Embryonic facial prominence (tissue), 1 donor: ENCODE results near the gene IGSF21.

Experiments used
- DNase-seq: peaks from one replicate; pipeline ENCODE4 v3.0.0-alpha.2; 2016; ENCODE audit errors: extremely low spot score

IGSF21 gene

GRCh38 chr1:18097206-18097605 is 10.4 kb upstream of the IGSF21 start:
- DNase-seq: no peak

GRCh38 chr1:18099026-18099425 is 8.6 kb upstream of the IGSF21 start:
- no peak for DNase-seq

- DNase-seq: no peak
These were observed 7.5 kb upstream of the IGSF21 start for GRCh38 chr1:18100060-18100459.

GRCh38 chr1:18100491-18101063 is 7.0 kb upstream of the IGSF21 start:
- DNase-seq: no peak

GRCh38 chr1:18101508-18101907 is 6.1 kb upstream of the IGSF21 start:
- DNase-seq: no peak

- no peak for DNase-seq
These were observed 3.7 kb upstream of the IGSF21 start for GRCh38 chr1:18103788-18104421.

- no peak for DNase-seq
These were observed 3.0 kb upstream of the IGSF21 start for GRCh38 chr1:18104546-18105100.

GRCh38 chr1:18105196-18105595 is 2.4 kb upstream of the IGSF21 start:
- no peak for DNase-seq

GRCh38 chr1:18108299-18109057 is 880 bp downstream of the IGSF21 start:
- no peak for DNase-seq

- no peak for DNase-seq
These were observed 1.6 kb downstream of the IGSF21 start for GRCh38 chr1:18109058-18109755.

- DNase-seq: no peak
These were observed 2.4 kb downstream of the IGSF21 start for GRCh38 chr1:18109756-18110597.

- no peak for DNase-seq
These were observed 3.0 kb downstream of the IGSF21 start for GRCh38 chr1:18110598-18110939.

- no peak for DNase-seq
These were observed 3.4 kb downstream of the IGSF21 start for GRCh38 chr1:18110968-18111367.

GRCh38 chr1:18111605-18112297 is 4.2 kb downstream of the IGSF21 start:
- no peak for DNase-seq

GRCh38 chr1:18112611-18113010 is 5.0 kb downstream of the IGSF21 start:
- no peak for DNase-seq

- DNase-seq: no peak
These were observed 7.3 kb downstream of the IGSF21 start for GRCh38 chr1:18114726-18115410.

- DNase-seq: no peak
These were observed 9.2 kb downstream of the IGSF21 start for GRCh38 chr1:18116777-18117176.

GRCh38 chr1:18118078-18118477 is 10.5 kb downstream of the IGSF21 start:
- DNase-seq: no peak

- DNase-seq: no peak
These were observed 10.9 kb downstream of the IGSF21 start for GRCh38 chr1:18118491-18118890.

- DNase-seq: no peak
These were observed 11.7 kb downstream of the IGSF21 start for GRCh38 chr1:18119289-18119688.
